ENCODE results near the gene PSMA6. TPM values are rescaled to one million over a fixed set of nuclear protein-coding genes. Genes with fewer than 3 reads are reported as not detected.
A peak's percentile ranks its signal among the peaks of the same experiment; 100 is the strongest.
"Not testable (repeated sequence)": the region's sequence is repeated elsewhere in the genome, so short reads cannot be mapped to it uniquely, and the experiment has no call there.

Gene PSMA6
- total and polyA plus RNA-seq, 5 donors from 2014 or later, result 132 to 480 (median 347) TPM

DNA sequence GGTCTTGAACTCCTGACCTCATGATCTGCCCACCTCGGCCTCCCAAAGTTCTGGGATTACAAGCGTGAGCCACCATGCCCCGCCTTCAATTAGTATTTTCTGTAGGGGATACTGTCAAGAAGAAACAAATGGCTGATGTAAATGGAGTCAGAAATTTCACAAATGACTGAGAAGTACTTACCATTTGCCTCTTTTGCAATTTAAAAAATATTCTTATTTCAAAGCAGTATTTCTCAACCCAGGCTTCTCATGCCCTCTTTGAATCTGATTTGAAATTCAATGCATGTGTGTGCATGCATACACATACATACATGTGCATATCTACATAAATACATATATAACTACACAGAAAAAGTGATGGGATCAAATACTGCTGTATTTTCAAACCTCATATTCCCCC lies 4.4 kb downstream of the PSMA6 start:
- H3K4me1 Mint-ChIP-seq, result peaks cover 40 to 86% (median 49%) of the 10 kb centered on the region in 4 donors
- Histone ChIP-seq H3K27ac (ENCODE audit: insufficient read depth, low read length, poor library complexity, severe bottlenecking) (no peak overlapping the region), H3K27me3 (ENCODE audit: control insufficient read depth, insufficient read depth, low read length) (no peaks in the 10 kb centered on the region), H3K36me3 (ENCODE audit: control insufficient read depth, insufficient read depth, low read length) (no peaks in the 10 kb centered on the region), H3K4me1 (ENCODE audit: control insufficient read depth, insufficient read depth, low read length, poor library complexity, severe bottlenecking) (peaks cover 69% of the 10 kb centered on the region), H3K4me3 (ENCODE audit: low read depth, low read length) (peak overlapping the region; percentile 30), H3K9me3 (ENCODE audit: control insufficient read depth in 2 of 2, low read length in 2 of 2) (no peaks in the 10 kb centered on the region)
- H3K4me3 Mint-ChIP-seq, result peak overlapping the region; percentile 24 to 96 (median 65)
- H3K27me3 Mint-ChIP-seq, result no peaks in the 10 kb centered on the region
- no peaks in the 10 kb centered on the region for H3K9me3 Mint-ChIP-seq
- peaks cover 5% of the 10 kb centered on the region for H3K36me3 Mint-ChIP-seq
- peak overlapping the region in 2 of 3 donors; percentile 62 to 83 for H3K27ac Mint-ChIP-seq
- DNase-seq (no peak), ATAC-seq (ENCODE audit: low read depth in 2 of 2) (no peak)

DNA sequence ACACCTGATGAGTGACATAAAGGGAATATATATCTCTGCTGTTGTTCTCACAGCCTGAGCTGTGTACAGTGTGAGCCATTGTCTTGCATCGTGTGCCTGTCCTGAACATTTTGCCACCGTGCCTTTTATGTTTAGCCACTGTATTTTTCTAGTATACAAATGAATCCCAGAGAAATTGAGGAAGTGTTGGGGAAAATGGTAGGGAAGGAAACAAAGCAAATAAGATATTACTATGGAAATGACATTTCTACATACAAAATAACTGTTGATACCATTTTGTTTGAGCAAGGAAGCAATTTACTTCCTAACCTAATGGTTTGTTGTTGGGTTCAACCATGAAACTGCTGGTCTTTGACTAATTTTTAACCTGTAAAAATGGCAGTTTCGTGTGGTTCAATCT lies 5.5 kb downstream of the PSMA6 start:
- DNase-seq (no peak), ATAC-seq (ENCODE audit: low read depth in 2 of 2) (no peak)
- H3K27ac ChIP-seq (ENCODE audit: insufficient read depth, low read length, poor library complexity, severe bottlenecking), result no peak overlapping the region
- Mint-ChIP-seq H3K9me3 (no peaks in the 10 kb centered on the region), H3K36me3 (peaks cover 5% of the 10 kb centered on the region), H3K27me3 (no peaks in the 10 kb centered on the region), H3K4me3 (peak overlapping the region in 2 of 4 donors; percentile 21 to 96), H3K27ac (no peak overlapping the region), H3K4me1 (peaks cover 46 to 90% (median 57%) of the 10 kb centered on the region in 4 donors)
- H3K9me3 ChIP-seq (ENCODE audit: control insufficient read depth in 2 of 2, low read length in 2 of 2), result no peaks in the 10 kb centered on the region
- H3K27me3 ChIP-seq (ENCODE audit: control insufficient read depth, insufficient read depth, low read length), result no peaks in the 10 kb centered on the region
- H3K36me3 ChIP-seq (ENCODE audit: control insufficient read depth, insufficient read depth, low read length), result no peaks in the 10 kb centered on the region
- H3K4me1 ChIP-seq (ENCODE audit: control insufficient read depth, insufficient read depth, low read length, poor library complexity, severe bottlenecking), result peaks cover 76% of the 10 kb centered on the region
- H3K4me3 ChIP-seq (ENCODE audit: low read depth, low read length), result no peak overlapping the region

DNA sequence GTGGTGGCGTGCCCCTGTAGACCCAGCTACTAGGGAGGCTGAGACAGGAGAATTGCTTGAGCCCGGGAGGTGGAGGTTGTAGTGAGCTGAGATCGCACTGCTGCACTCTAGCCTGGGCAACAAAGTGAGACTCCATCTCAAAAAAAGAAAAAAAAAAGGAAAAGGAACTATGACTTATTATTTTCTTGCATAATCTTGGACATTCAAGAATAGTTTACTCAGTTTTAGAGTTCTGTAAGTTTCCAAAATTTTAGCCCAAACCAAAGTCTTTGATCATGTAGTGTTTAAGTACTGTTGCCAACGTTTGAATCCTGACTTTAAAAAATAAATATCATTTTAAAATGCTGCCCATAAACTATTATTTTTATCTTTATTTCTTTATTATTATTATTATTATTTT lies 6.2 kb downstream of the PSMA6 start:
- Mint-ChIP-seq H3K36me3 (peaks cover 9% of the 10 kb centered on the region), H3K27ac (no peak overlapping the region), H3K9me3 (no peaks in the 10 kb centered on the region), H3K4me1 (peaks cover 49 to 90% (median 60%) of the 10 kb centered on the region in 4 donors), H3K4me3 (peak overlapping the region in 1 of 4 donors; percentile 73), H3K27me3 (no peaks in the 10 kb centered on the region)
- Histone ChIP-seq H3K9me3 (ENCODE audit: control insufficient read depth in 2 of 2, low read length in 2 of 2) (no peaks in the 10 kb centered on the region), H3K27ac (ENCODE audit: insufficient read depth, low read length, poor library complexity, severe bottlenecking) (no peak overlapping the region), H3K4me3 (ENCODE audit: low read depth, low read length) (no peak overlapping the region), H3K27me3 (ENCODE audit: control insufficient read depth, insufficient read depth, low read length) (no peaks in the 10 kb centered on the region), H3K36me3 (ENCODE audit: control insufficient read depth, insufficient read depth, low read length) (no peaks in the 10 kb centered on the region), H3K4me1 (ENCODE audit: control insufficient read depth, insufficient read depth, low read length, poor library complexity, severe bottlenecking) (peaks cover 76% of the 10 kb centered on the region)
- no peak for ATAC-seq (ENCODE audit: low read depth in 2 of 2)
- DNase-seq, result no peak

DNA sequence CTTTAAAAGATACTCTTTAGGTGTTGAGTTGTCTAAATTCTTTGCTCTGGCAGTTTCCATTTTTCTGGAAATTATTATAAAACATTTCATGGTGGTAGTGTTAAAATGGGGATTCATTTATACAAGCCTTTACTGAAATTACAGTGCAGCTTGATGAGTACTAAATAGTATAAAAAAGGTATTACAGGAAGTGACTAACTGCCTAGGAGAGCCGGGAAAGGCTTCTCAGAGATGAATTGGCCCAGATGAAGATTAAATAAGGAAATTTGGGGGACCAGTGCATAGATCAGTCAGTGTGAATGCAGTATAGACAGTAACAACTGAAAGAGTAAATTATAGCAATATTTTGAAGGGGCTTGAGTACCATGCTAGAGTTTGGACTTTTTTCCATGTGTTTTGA lies 7.5 kb downstream of the PSMA6 start:
- Histone ChIP-seq H3K4me1 (ENCODE audit: control insufficient read depth, insufficient read depth, low read length, poor library complexity, severe bottlenecking) (peaks cover 70% of the 10 kb centered on the region), H3K27me3 (ENCODE audit: control insufficient read depth, insufficient read depth, low read length) (no peaks in the 10 kb centered on the region), H3K4me3 (ENCODE audit: low read depth, low read length) (peak overlapping the region; percentile 48), H3K9me3 (ENCODE audit: control insufficient read depth in 2 of 2, low read length in 2 of 2) (no peaks in the 10 kb centered on the region), H3K27ac (ENCODE audit: insufficient read depth, low read length, poor library complexity, severe bottlenecking) (no peak overlapping the region), H3K36me3 (ENCODE audit: control insufficient read depth, insufficient read depth, low read length) (peaks cover 3% of the 10 kb centered on the region)
- peak overlapping the region in 3 of 4 donors; percentile 52 to 57 (median 57) for H3K4me3 Mint-ChIP-seq
- H3K4me1 Mint-ChIP-seq, result peaks cover 42 to 82% (median 60%) of the 10 kb centered on the region in 4 donors
- no peaks in the 10 kb centered on the region for H3K9me3 Mint-ChIP-seq
- H3K36me3 Mint-ChIP-seq, result peaks cover 13% of the 10 kb centered on the region
- H3K27ac Mint-ChIP-seq, result peak overlapping the region; percentile 67 to 95 (median 85)
- no peak for DNase-seq
- no peaks in the 10 kb centered on the region for H3K27me3 Mint-ChIP-seq
- ATAC-seq (ENCODE audit: low read depth in 2 of 2), result no peak

DNA sequence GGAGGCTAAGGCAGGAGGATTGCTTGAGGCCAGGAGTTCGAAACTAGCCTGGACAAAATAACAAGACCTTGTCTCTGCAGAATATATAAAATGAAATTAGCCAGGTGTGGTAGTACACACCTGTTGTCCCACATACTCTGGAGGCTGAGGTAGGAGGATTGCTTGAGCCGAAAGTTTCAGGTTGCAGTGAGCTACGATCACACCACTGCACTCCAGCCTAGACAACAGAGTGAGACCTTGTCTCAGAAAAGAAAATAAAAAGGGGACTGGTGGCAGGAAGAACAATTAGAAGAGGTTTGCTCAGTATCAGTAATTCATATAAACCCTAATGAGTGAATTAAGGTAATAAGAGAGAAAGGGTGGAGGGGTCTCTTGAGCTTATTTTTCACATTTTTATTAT lies 8.0 kb downstream of the PSMA6 start:
- Histone ChIP-seq H3K36me3 (ENCODE audit: control insufficient read depth, insufficient read depth, low read length) (peaks cover 3% of the 10 kb centered on the region), H3K4me1 (ENCODE audit: control insufficient read depth, insufficient read depth, low read length, poor library complexity, severe bottlenecking) (peaks cover 70% of the 10 kb centered on the region), H3K27me3 (ENCODE audit: control insufficient read depth, insufficient read depth, low read length) (no peaks in the 10 kb centered on the region), H3K4me3 (ENCODE audit: low read depth, low read length) (peak overlapping the region; percentile 48), H3K9me3 (ENCODE audit: control insufficient read depth in 2 of 2, low read length in 2 of 2) (no peaks in the 10 kb centered on the region), H3K27ac (ENCODE audit: insufficient read depth, low read length, poor library complexity, severe bottlenecking) (peak overlapping the region; percentile 53)
- ATAC-seq (ENCODE audit: low read depth in 2 of 2), result no peak
- no peaks in the 10 kb centered on the region for H3K9me3 Mint-ChIP-seq
- no peaks in the 10 kb centered on the region for H3K27me3 Mint-ChIP-seq
- DNase-seq, result no peak
- H3K27ac Mint-ChIP-seq, result peak overlapping the region; percentile 67 to 95 (median 85)
- H3K4me1 Mint-ChIP-seq, result peaks cover 40 to 78% (median 61%) of the 10 kb centered on the region in 4 donors
- peaks cover 13% of the 10 kb centered on the region for H3K36me3 Mint-ChIP-seq
- peak overlapping the region; percentile 39 to 68 (median 54) for H3K4me3 Mint-ChIP-seq

DNA sequence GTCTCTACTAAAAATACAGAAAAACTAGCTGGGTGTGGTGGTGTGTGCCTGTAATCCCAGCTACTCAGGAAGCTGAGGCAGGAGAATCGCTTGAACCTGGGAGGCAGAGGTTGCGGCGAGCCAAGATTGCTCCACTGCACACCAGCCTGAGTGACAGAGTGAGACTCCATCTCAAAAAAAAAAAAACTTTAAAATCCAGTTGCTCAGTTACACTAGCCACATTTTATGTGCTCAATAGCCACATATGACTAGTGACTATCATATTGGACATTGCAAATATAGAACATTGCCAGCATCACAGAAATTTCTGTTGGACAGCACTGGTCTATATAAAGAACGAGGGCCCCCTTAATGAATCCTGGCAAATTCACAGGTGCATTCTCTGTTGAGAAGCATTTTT lies 9.2 kb downstream of the PSMA6 start:
- peaks cover 36 to 74% (median 55%) of the 10 kb centered on the region in 4 donors for H3K4me1 Mint-ChIP-seq
- peak in 1 of 2 donors; percentile 19 for ATAC-seq (ENCODE audit: low read depth in 2 of 2)
- peak overlapping the region; percentile 53 for H3K27ac ChIP-seq (ENCODE audit: insufficient read depth, low read length, poor library complexity, severe bottlenecking)
- H3K27me3 ChIP-seq (ENCODE audit: control insufficient read depth, insufficient read depth, low read length); H3K9me3 ChIP-seq (ENCODE audit: control insufficient read depth in 2 of 2, low read length in 2 of 2); H3K9me3 Mint-ChIP-seq; DNase-seq; H3K36me3 ChIP-seq (ENCODE audit: control insufficient read depth, insufficient read depth, low read length); H3K27me3 Mint-ChIP-seq: not testable (repeated sequence)
- H3K4me3 Mint-ChIP-seq, result peak overlapping the region; percentile 1 to 68 (median 34)
- peaks cover 13% of the 10 kb centered on the region for H3K36me3 Mint-ChIP-seq
- H3K27ac Mint-ChIP-seq, result peak overlapping the region; percentile 26 to 92 (median 85)
- H3K4me1 ChIP-seq (ENCODE audit: control insufficient read depth, insufficient read depth, low read length, poor library complexity, severe bottlenecking), result peaks cover 65% of the 10 kb centered on the region
- H3K4me3 ChIP-seq (ENCODE audit: low read depth, low read length), result peak overlapping the region; percentile 16

DNA sequence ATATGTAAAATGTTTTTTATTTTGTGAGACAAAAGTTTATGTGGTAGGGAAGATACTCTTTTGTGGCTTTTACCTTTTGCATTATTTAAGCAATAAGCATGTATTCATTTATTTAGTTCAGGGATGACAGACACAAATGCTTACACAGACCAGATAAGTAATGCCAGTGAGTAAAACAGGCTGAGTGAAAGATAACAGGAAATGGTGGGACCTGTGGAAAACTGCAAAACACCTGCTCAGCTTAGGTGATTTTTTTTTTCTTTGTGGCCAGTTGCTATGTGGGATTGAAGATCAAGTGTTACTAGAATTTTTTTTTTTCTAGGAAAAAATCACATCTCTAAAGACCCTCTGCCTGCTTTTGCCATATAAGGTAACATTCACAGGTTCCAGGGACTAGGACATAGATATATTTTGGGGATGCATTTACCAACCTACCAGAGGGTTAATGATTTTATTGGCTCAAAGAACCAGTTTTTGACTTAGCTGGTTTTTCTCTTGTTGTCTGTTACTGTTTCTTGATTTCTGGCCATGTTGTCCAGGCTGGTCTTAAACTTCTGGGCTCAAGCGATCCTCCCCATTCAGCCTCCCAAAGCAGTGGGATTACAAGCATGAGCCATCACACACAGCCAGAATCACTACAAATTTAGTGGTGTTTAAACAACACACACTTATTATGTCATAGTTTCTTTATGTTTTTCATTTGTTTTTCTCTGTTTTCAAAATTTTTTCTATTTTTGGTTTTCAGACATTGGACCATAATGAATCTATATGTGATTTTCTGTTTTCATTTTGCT lies 9.8 kb downstream of the PSMA6 start:
- ATAC-seq (ENCODE audit: low read depth in 2 of 2) (no peak), DNase-seq (no peak)
- Mint-ChIP-seq H3K27me3 (no peaks in the 10 kb centered on the region), H3K9me3 (no peaks in the 10 kb centered on the region), H3K27ac (peak overlapping the region; percentile 26 to 92 (median 72)), H3K4me3 (peak overlapping the region; percentile 1 to 69 (median 62)), H3K4me1 (peaks cover 36 to 74% (median 52%) of the 10 kb centered on the region in 4 donors), H3K36me3 (peaks cover 13% of the 10 kb centered on the region)
- no peak overlapping the region for H3K27ac ChIP-seq (ENCODE audit: insufficient read depth, low read length, poor library complexity, severe bottlenecking)
- no peaks in the 10 kb centered on the region for H3K27me3 ChIP-seq (ENCODE audit: control insufficient read depth, insufficient read depth, low read length)
- H3K9me3 ChIP-seq (ENCODE audit: control insufficient read depth in 2 of 2, low read length in 2 of 2), result no peaks in the 10 kb centered on the region
- H3K4me3 ChIP-seq (ENCODE audit: low read depth, low read length), result peak overlapping the region; percentile 16
- peaks cover 3% of the 10 kb centered on the region for H3K36me3 ChIP-seq (ENCODE audit: control insufficient read depth, insufficient read depth, low read length)
- peaks cover 59% of the 10 kb centered on the region for H3K4me1 ChIP-seq (ENCODE audit: control insufficient read depth, insufficient read depth, low read length, poor library complexity, severe bottlenecking)
